H1 (cell line): ENCODE results near the gene SRSF9. TPM values are rescaled to one million over a fixed set of nuclear protein-coding genes. Genes with fewer than 3 reads are reported as not detected.

ENCODE experiments used
- BACH1 ChIP-seq: IDR thresholded peaks from 2 replicates; pipeline ENCODE4 v1.6.1; 2012; ENCODE audit warnings: low read length, improper control_type of control experiment
- BCL11A ChIP-seq, 2 experiments: IDR thresholded peaks; one replicate each; pipeline ENCODE4 v1.6.1; 2011; ENCODE audit warnings: low read depth in 2 of 2, low read length in 2 of 2, mild to moderate bottlenecking in 2 of 2
- CHD7 ChIP-seq: fragments of 300-600 bp; sonication (generic); IDR thresholded peaks from 2 replicates; pipeline ENCODE4 v1.7.1; 2012; ENCODE audit warnings: low read length, moderate library complexity, mild to moderate bottlenecking, inconsistent platforms; ENCODE audit not compliant: insufficient replicate concordance
- KDM4A ChIP-seq: IDR thresholded peaks from one replicate; pipeline ENCODE4 v1.7.1; 2012; ENCODE audit warnings: low read depth, mild to moderate bottlenecking, moderate library complexity, low read length, inconsistent platforms; ENCODE audit not compliant: severe bottlenecking
- NANOG ChIP-seq: IDR thresholded peaks from 2 replicates; pipeline ENCODE4 v1.6.1; 2011; ENCODE audit warnings: low read length, low read depth, mild to moderate bottlenecking, inconsistent platforms; ENCODE audit not compliant: insufficient read depth, poor library complexity, severe bottlenecking
- PHF8 ChIP-seq: fragments of 200-600 bp; sonication (generic); conservative IDR thresholded peaks from 2 replicates; pipeline ENCODE4 v1.7.1; 2012; ENCODE audit warnings: low read depth, mild to moderate bottlenecking, inconsistent platforms, low read length, moderate library complexity
- POU5F1 ChIP-seq: IDR thresholded peaks from 2 replicates; pipeline ENCODE4 v1.6.1; 2011; ENCODE audit warnings: low read depth, mild to moderate bottlenecking, low read length, moderate library complexity
- SUZ12 ChIP-seq: fragments of 200-600 bp; sonication (generic); IDR thresholded peaks from 2 replicates; pipeline ENCODE4 v1.6.1; 2012; ENCODE audit warnings: mild to moderate bottlenecking, inconsistent platforms, low read length, moderate library complexity, mixed read lengths
- TAF1 ChIP-seq: IDR thresholded peaks from 2 replicates; pipeline ENCODE4 v1.6.1; 2011; ENCODE audit warnings: mild to moderate bottlenecking, low read depth, low read length
- TEAD4 ChIP-seq: IDR thresholded peaks from 2 replicates; pipeline ENCODE4 v1.6.1; 2012; ENCODE audit warnings: low read depth, low read length, inconsistent platforms, mixed read lengths
- polyA plus RNA-seq, 7 experiments: library from polyadenylated mRNA; depleted of rRNA in 3 of 7; stranded (reverse) in 5 of 7; unstranded in 2 of 7; fragments of >200 nt in 5 of 7; fragments of 200-250 nt in 2 of 7; gene quantifications; 1 replicate in 5 of 7; 2 replicates in 1 of 7; 4 replicates in 1 of 7; pipeline versions ENCODE4 v1.2.1 to v1.2.3, GENCODE V29; 2011 to 2013; ENCODE audit warnings: missing spikeins in 2 of 7, mixed read lengths in 2 of 7
- total RNA-seq: library from RNA; stranded (reverse); fragmentation: NEBNext Ultra II Directional; extraction: Animal tissue kit (Norgen Biotek cat#: 25700); gene quantifications from 2 replicates; pipeline ENCODE4 v1.2.1, GENCODE V29; 2021

The SRSF9 gene
- total and polyA plus RNA-seq, 2 of the 8 experiments (the other 6 are each of a cell fraction or from before 2014, with no cell fraction given) = 172 to 304 TPM

GRCh38 chr12:120490325-120490724 lies 20.8 kb upstream of the SRSF9 start (continued):
- no peak for TF ChIP-seq CHD7
- TF ChIP-seq NANOG = no peak
- TF ChIP-seq POU5F1 = no peak
- TF ChIP-seq BCL11A (IDR thresholded peaks at IDR 0.05; ENCODE audit: low read depth in 2 of 2, low read length in 2 of 2) = no peak
- TF ChIP-seq BACH1 = no peak
- no peak for TF ChIP-seq KDM4A
- TF ChIP-seq PHF8 = no peak
- no peak for TF ChIP-seq TEAD4
- no peak for TF ChIP-seq TAF1
- no peak for TF ChIP-seq SUZ12
